ENCODE measurements around the gene BRMS1L. TPM values are rescaled to one million over a fixed set of nuclear protein-coding genes. Genes with fewer than 3 reads are reported as not detected.

BRMS1L gene
- total RNA-seq, 1 donor from 2014 or later: 11.7 TPM

- no peak for ATAC-seq
- no peak for DNase-seq (ENCODE audit: missing footprints)
- intact Hi-C loops (cut with DNase I): no loop called here
These were observed 29.8 kb downstream of the BRMS1L start for GRCh38 chr14:35855876-35856481.

GRCh38 chr14:35858521-35859209, 32.5 kb downstream of the BRMS1L start:
- ATAC-seq (no peak), DNase-seq (ENCODE audit: missing footprints) (no peak)
- intact Hi-C loops (cut with DNase I): no loop called here

GRCh38 chr14:35861204-35861868, 35.2 kb downstream of the BRMS1L start:
- DNase-seq (ENCODE audit: missing footprints): no peak
- intact Hi-C loops (cut with DNase I): no loop called here
- peak; percentile 48 for ATAC-seq

- no peak for ATAC-seq
- no peak for DNase-seq (ENCODE audit: missing footprints)
- intact Hi-C loops (cut with DNase I): no loop called here
These were observed 39.6 kb downstream of the BRMS1L start for GRCh38 chr14:35865611-35866324.

GRCh38 chr14:35866595-35867279, 40.6 kb downstream of the BRMS1L start:
- DNase-seq (ENCODE audit: missing footprints) (no peak), ATAC-seq (no peak)
- intact Hi-C loops (cut with DNase I): no loop called here

GRCh38 chr14:35867280-35867629, 41.1 kb downstream of the BRMS1L start:
- intact Hi-C loops (cut with DNase I): no loop called here
- no peak for DNase-seq (ENCODE audit: missing footprints)

GRCh38 chr14:35875296-35875695, 49.2 kb downstream of the BRMS1L start:
- ATAC-seq (no peak), DNase-seq (ENCODE audit: missing footprints) (no peak)
- intact Hi-C loops (cut with DNase I): no loop called here

More at GRCh38 chr14:35867280-35867629, 41.1 kb downstream of the BRMS1L start:
- ATAC-seq: no peak

GRCh38 chr14:35877276-35877675, 51.1 kb downstream of the BRMS1L start:
- DNase-seq (ENCODE audit: missing footprints) (no peak), ATAC-seq (no peak)
- intact Hi-C loops (cut with DNase I): no loop called here

GRCh38 chr14:35878272-35879150, 52.4 kb downstream of the BRMS1L start:
- DNase-seq (ENCODE audit: missing footprints) (no peak), ATAC-seq (peak; percentile 86)
- intact Hi-C loops (cut with DNase I): no loop called here

- intact Hi-C loops (cut with DNase I): no loop called here
- no peak for DNase-seq (ENCODE audit: missing footprints)
- no peak for ATAC-seq
These were observed 53.1 kb downstream of the BRMS1L start for GRCh38 chr14:35879151-35879648.

- intact Hi-C loops (cut with DNase I): no loop called here
- ATAC-seq: no peak
- DNase-seq (ENCODE audit: missing footprints): no peak
These were observed 53.6 kb downstream of the BRMS1L start for GRCh38 chr14:35879654-35880249.

- ATAC-seq: no peak
- no peak for DNase-seq (ENCODE audit: missing footprints)
- intact Hi-C loops (cut with DNase I): no loop called here
These were observed 55.1 kb downstream of the BRMS1L start for GRCh38 chr14:35881280-35881679.

GRCh38 chr14:35883677-35884293, 57.6 kb downstream of the BRMS1L start:
- DNase-seq (ENCODE audit: missing footprints): no peak
- intact Hi-C loops (cut with DNase I): no loop called here

GRCh38 chr14:35890308-35890707, 64.2 kb downstream of the BRMS1L start:
- no peak for DNase-seq (ENCODE audit: missing footprints)
- no peak for ATAC-seq
- intact Hi-C loops (cut with DNase I): no loop called here

More at GRCh38 chr14:35883677-35884293, 57.6 kb downstream of the BRMS1L start:
- no peak for ATAC-seq

- DNase-seq (ENCODE audit: missing footprints): no peak
- intact Hi-C loops (cut with DNase I): no loop called here
These were observed 69.1 kb downstream of the BRMS1L start for GRCh38 chr14:35895256-35895655.

GRCh38 chr14:35897616-35898111, 71.5 kb downstream of the BRMS1L start:
- intact Hi-C loops (cut with DNase I): no loop called here
- DNase-seq (ENCODE audit: missing footprints) (no peak), ATAC-seq (no peak)

More at GRCh38 chr14:35895256-35895655, 69.1 kb downstream of the BRMS1L start:
- no peak for ATAC-seq

- intact Hi-C loops (cut with DNase I): no loop called here
- DNase-seq (ENCODE audit: missing footprints) (no peak), ATAC-seq (no peak)
These were observed 72.2 kb downstream of the BRMS1L start for GRCh38 chr14:35898217-35898775.
